MV-4-11 (cell line): ENCODE measurements around the gene AIF1L.

Experiments used
- DNase-seq: peaks from one replicate; lab custom pipeline; 2025; lab: John Stamatoyannopoulos, UW

AIF1L gene

DNA sequence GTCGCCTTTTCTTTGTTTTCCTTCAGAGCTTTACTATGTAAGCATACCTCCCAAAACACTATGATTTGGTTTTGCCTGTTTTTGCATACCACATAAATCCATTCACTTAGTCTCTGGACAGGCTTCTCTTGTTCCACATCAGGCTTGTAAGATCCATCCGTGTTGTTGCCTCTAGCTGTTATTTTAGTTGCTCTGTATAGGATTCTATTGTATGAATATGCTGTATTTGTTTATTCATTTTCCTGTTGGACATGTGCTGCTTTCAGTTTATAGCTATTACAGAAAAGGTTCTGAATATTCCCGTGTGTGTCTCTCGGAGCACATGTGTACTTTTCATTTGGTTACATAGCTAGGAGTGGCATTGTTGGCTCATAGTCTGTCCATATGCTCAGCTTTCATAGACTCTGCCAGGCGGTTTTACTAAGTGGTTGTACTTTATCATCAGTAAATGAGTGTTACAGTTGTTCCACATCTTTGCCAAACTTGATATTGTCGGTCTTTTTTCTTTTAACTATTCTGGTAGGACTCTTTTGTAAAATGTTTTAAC is 70.9 kb downstream of the AIF1L start:
- DNase-seq: no peak

DNA sequence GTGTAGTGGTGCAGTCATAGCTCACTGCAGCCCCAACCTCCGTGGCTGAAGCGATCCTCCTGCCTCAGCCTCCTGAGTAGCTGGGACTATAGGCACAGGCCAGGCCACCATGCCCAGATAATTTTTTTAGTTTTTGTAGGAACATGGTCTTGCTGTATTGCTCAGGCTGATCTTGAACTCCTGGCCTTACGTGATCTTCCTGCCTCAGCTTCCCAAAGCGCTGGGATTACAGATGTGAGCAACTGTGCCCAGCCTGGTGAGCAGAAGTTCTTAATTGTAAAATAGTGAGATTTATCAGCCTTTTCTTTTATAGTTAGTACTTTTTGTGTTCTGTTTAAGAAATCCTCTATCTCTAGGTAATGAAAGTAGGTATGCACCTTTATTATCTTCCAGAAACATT is 71.6 kb downstream of the AIF1L start:
- no peak for DNase-seq

DNA sequence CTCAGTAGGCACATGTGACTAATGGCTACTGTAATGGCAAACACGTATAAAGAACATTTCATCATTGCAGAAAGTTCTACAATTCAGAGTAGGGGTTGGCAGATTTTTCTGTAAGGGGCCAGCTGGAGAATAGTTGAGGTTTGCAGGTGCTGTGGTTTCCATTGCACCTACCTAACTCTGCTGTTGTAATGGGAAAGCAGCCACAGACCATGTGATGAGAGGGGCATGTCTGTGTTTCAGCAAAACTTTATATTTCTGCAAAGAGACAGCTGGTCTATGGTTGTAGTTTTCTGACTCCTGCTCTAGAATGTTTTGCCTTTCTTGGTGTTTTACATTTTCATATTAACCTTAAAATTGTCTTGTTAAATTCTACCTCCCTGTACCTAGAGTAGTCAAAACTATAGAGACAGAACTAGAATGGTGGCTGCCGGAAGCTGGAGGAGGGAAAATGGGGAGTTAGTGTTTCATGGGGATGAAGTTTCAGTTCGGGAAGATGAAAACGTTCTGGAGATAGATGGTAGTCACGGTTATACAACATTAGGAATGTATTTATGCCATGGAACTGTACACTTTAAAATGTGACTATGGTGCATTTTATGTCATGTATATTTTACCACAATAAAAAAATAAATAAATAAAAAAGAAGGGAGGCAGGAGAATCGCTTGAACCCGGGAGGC is 73.4 kb downstream of the AIF1L start:
- DNase-seq: no peak
